Measurements from ENCODE around the gene C16orf95.
"Not testable (repeated sequence)": the region's sequence is repeated elsewhere in the genome, so short reads cannot be mapped to it uniquely, and the experiment has no call there.

Gene C16orf95
- total RNA-seq, result 0.61 reads per million in 2 donors

DNA sequence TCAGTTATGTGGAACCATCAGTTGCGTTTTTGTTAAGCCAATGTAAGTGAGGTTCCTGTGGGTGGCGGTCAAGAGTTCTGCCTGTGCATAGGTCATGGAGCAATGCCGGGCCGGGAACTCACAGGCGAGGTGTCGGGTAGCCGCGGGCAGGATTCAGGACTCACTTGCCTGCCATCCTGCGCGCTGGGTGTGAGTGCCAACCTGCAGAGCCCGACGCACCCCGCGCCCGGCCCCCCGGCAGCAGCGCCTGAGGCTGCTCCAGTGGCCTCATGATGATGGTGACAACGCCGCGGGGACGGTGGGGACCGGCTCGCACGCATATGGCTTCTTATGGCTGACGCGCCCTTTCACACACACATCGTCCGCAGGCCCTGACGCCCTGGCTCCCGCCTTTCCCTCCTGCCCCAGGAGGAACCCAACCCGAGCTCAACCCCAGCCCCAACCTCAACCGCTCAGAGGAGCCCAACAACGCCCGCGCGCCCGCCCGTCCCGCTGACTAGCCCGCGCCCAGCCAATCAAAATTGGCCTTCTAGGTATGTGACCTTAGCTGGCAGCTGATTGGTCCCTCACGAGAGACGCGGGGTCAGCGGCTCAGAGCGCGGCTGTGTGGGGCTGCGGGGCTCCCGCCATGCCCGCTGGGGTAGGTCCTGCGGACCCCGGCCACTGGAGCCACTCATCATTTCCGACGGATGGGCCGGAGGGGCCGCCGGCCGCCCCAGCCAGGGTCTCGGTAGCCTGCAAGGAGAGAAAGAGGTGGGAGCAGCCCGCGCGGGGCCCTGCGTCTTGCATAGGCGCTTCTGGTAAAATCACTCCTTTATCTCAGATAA is at the start of gene C16orf95:
Gene C16orf95, minus strand, starts transcription at position 470 of the 827 bp plus-strand sequence. Its CDS starts 150 bp downstream, at position 320.
- peak; percentile 79 for DNase-seq

DNA sequence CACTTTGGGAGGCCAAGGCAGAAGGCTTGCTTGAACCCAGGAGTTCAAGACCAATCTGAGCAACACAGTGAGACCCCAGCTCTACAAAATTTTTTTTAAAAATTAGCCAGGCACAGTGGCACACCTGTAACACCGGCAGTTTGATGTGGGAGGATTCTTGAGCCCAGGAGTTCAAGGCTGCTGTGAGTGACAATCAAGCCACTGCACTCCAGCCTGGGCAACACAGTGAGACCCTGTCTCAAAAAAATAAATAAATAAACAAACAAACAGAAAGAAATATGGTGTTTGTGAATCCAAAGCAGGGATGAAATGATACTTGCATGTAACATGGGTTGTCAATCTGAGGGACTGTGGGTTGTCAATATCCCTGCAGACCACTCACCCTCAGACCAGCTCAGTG is 49.7 kb upstream of the C16orf95 start:
- no peak for DNase-seq

GRCh38 chr16:87366288-87366687 is 49.1 kb upstream of the C16orf95 start:
- DNase-seq, result no peak

DNA sequence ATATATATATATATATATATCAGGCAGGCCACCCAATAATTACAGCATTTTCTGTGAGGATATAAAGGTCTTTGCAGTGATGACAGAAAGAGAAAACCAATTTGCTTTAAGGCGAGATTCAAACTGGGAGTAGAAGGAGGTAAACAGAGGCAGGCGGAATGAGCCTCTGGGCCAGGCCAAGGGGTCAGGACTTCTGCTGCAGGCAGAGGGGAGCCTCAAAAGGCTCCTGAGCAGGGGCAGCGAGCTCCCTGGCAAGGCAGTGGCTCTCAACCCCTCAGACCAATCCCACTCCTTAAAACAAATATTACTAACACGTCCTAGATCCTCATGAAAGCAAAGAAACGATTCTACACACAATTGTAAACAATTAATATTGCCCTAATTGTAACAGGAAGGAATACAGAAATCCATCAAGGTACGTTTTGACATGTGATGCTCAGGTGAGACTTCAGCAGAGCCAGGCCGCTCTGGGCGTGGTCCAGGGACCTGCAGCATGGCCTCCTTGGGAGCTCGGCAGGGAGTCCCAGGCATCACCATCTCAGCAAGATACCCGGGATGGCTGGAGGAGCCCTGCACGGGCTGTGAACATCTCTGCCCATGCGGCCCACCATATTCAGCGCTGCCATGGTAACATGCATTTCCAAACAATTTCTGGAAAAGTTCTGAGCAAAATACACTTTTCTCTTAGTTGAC is 48.0 kb upstream of the C16orf95 start:
- DNase-seq, result no peak

DNA sequence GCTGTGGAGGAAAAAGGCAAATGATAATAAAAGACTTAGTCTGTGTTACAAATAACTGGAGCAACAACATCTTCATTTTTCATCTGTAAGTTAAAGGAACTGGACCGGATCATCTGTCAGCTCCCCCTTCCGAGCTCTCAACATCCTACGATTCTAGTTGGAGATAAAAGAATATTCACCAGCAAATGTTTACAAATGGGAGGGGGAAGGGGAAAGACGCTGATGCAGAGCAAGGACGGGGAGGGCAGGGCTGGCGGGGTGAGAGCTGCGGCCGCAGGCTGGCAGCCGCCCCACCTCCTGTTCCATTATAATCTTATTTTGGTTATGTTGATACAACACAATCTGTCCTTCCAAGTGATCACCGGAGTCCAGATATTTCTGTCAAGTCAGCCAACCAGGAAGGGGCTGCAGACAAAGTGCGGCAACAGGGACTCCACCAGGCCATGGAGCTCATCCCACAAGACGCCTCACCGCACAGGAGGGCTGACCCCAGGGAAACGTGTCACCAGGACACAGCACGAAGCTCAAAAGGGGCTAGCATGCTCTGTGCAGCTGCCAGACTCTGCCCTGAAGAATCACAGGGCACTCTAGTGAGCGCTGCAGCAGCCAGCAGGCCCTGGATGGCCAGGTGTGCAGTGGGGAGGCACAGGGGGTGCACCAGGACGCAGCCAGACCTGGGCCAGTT is 46.7 kb upstream of the C16orf95 start:
- DNase-seq, result no peak

DNA sequence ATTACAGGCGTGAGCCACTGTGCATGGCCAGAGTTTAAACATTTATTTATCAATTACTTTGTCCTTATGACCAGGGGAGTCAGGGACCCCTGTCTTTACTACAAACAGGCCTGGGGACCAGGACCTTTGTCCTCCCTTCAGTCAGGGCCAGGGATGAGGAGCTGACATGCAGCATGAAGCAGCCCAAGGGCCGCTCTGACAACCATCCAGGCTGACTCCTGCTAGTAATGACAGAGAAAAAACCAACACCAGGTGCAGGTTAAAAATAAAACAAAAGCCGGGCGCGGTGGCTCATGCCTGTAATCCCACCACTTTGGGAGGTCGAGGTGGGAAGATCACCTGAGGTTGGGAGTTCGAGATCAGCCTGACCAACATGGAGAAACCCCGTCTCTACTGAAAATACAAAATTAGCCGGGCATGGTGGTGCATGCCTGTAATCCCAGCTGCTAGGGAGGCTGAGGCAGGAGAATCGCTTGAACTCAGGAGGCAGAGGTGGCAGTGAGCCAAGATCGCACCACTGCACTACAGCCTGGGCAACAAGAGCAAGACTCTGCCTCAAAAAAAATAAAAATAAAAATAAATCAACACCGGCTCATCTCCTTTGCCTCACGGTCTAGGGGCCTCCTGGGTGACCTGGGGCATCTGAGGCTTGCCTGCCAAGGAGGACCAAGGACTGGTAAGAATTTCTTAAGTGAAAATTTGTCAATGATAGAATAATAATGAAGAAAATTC is 45.8 kb upstream of the C16orf95 start:
- DNase-seq, result not testable (repeated sequence)

GRCh38 chr16:87361916-87362619 is 44.9 kb upstream of the C16orf95 start:
- DNase-seq, result no peak

- DNase-seq, result no peak
These were observed 43.8 kb upstream of the C16orf95 start for GRCh38 chr16:87360862-87361610.

GRCh38 chr16:87359121-87359520 is 41.9 kb upstream of the C16orf95 start:
- DNase-seq, result no peak

DNA sequence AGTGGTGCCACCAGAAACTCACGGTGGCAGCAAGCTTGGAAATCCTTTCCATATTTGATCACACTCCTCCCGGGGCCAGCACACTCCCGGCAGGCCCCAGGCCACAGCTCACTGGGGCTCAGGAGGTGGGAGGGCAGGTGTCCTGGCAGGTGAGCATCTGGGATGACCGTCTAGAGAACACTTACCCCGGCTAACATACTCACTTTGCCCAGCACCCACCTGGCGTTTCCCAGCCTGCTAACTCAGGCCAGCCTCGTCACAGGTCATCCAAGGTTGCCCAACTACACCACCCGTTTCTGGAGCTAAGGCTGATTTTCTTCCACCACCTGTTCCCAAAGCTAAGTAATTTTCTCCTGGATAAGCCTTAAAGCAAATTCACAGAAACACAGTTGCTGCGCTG is 41.5 kb upstream of the C16orf95 start:
- no peak for DNase-seq

DNA sequence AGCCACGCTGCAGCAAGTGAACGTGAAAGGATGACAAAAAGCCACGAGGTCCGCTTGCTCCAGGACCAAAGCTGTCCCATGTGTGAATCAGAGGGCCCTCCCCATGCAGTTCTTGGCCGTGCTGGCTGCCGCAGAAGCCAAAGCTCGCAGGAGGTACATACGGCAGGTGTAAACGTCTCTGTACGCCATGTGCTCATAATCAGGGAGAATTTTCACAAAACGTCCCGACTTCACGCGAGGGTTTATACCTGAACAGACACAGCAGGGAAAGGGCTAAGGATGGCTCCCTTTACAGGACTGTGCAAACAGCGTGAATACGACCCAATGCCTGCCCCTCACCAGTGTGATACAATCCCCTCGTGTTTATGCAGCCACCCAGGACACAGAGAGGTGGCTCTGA is 41.1 kb upstream of the C16orf95 start:
- DNase-seq, result no peak

DNA sequence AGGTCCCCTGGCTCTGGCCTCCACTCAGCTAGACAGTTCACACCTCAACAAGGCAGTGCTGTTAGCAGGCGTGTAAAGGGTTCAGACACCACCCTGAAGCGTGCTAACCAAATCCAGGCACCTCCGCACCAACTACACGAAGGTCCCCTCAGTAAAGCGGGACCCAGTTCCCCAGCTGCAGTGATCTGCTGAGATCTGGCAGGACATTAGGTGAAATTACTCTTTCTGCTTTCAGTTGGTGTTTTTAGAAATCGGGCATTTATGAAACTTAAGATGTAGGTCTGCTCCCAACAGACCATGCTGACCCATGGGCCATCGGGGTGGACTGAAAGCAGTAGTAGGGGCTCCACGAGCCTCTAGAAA is 39.3 kb upstream of the C16orf95 start:
- no peak for DNase-seq

DNA sequence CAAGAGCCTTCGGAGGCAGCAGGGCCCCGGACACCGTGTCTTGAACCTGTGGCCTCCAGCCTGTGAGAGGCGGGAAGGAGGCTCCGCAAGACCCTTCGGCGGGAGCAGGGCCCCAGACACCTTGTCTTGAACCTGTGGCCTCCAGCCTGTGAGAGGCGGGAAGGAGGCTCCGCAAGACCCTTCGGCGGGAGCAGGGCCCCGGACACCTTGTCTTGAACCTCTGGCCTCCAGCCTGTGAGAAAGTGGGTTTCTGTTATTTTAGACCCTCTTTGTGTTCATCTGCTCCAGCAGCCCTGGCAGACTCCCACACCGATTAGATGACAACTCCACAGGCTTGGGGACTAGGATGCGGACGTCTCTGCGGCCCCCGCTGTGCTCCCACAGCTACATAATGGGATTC is 36.4 kb upstream of the C16orf95 start:
- no peak for DNase-seq

- no peak for DNase-seq
These were observed 35.6 kb upstream of the C16orf95 start for GRCh38 chr16:87352818-87353217.

DNA sequence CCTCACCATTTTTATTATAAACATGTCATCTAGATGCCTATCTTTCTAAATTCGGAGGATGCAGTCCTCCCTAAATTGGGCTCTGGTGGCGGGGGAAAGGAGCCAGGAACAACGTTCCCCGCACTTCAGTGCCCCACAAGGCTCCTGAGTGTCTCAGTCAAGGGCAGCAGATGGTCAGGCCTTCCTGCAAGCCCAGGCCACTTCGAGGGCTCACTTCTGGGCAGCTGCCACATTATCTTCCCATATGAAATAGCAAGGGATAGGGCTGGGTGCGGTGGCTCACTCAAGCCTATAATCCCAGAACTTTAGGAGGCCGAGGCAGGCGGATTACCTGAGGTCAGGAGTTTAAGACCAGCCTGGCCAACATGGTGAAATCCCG is 34.1 kb upstream of the C16orf95 start:
- DNase-seq, result no peak

- DNase-seq, result no peak
These were observed 33.6 kb upstream of the C16orf95 start for GRCh38 chr16:87350681-87351319.

DNA sequence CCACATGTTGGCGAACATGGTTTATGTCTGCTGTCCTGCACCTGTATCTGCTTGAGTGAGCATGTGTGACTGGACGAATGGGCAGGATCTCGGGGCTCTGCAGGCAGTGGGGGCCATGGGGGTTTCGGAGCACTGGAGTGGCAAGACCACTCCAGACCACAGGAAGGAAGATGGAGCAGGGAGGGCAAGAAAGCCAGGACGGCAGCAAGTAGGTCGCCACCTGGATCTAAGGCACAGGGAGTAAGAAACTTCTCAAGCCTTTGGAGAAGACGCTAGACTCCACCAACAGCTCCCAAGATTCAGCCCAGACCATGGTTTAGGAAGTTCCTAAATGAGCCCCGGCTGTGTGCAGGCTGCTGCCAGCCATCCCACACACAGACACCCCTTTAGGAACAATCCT is 32.8 kb upstream of the C16orf95 start:
- DNase-seq, result no peak

DNA sequence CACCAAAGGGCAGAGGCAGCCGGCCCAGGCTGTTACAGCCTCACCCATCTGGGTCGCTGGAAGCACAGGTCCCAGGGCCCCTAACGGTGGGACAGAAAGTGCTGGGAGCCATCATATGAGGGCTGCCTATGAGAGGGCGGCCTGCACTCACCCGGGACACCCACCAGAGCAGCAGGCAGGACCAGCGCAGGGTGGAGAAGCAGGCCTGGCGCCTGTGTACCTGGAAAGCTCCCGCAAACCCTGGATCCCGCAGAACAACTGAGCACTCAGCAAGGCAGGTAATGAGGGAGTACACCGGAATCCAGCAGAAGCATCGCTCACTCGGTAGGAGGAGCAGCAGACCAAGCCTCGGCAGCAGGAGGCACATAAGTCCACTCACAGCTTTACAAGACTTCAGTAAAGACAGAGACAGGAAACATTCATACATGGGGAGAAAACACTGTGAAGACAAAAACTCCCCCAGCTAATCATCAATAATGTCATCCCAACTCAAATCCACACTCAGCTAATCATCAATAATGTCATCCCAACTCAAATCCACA is 31.5 kb upstream of the C16orf95 start:
- no peak for DNase-seq

DNA sequence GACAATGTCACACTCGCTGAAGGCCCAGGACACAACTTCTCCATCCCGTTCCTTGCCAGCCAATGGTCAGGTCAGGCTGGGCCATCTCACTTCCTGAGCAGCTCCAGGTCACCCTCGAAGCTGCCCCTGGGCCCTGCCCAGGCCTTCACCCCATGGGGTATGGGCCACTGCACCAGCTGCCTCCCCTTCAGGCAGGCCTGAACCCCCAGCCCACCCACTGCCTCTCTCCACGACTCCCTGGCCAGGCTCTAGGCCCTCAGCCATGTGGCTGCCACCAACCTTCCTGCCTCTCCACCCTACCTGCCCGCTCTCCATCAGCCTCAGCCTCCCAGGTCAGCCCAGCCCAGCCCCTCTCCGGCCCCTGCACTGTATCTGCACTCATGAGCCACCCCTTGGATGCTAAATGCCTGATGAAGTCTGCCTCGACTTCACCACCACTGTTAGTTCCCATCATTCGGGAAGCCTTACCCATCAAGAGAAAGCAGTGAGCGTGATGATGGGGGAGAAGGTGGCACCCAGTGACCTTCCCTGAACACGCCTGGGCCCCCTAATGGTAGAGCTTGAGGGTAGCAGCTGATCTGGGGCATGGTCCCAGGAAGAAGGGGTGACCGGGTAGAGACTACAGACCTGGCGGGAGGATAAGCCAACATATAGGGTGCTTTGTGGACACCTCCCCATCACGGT is 30.9 kb upstream of the C16orf95 start:
- DNase-seq, result no peak

- DNase-seq, result no peak
These were observed 29.4 kb upstream of the C16orf95 start for GRCh38 chr16:87346517-87347060.

All from activated gamma-delta T cell (primary cell).